Activated T-helper 9 cell treated with anti-CD3 and anti-CD28 coated beads, Interleukin-2, amount 50 U/mL, for 16 hours (primary cell): ENCODE measurements around the gene NSUN4.
"Not testable (repeated sequence)": the region's sequence is repeated elsewhere in the genome, so short reads cannot be mapped to it uniquely, and the experiment has no call there.

ENCODE experiments used
- DNase-seq: peaks from one replicate; pipeline ENCODE4 v3.0.0-alpha.2; 2020; ENCODE audit warnings: low read depth

The NSUN4 gene

DNA sequence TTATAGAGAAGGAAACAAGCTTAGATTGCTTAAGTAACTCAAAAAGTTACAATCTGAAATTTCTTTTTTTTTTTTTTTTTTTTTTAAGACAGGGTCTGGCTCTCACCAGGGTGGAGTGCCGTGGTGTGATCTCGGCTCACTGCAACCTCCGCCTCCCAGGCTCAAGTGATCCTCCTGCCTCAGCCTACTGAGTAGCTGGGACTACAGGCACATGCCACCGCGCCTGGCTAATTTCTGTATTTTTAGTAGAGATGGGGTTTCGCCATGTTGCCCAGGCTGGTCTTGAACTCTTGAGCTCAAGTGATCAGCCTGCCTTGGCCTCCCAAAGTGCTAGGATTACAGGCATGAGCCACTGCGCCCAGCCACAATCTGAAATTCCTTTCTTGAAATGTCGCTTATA is 27.1 kb downstream of the NSUN4 start:
- not testable (repeated sequence) for DNase-seq

GRCh38 chr1:46368791-46369190 is 28.2 kb downstream of the NSUN4 start:
- DNase-seq: no peak

GRCh38 chr1:46369542-46370213 is 29.1 kb downstream of the NSUN4 start:
- no peak for DNase-seq

GRCh38 chr1:46370214-46370633 is 29.6 kb downstream of the NSUN4 start:
- no peak for DNase-seq

- DNase-seq: no peak
Observed at GRCh38 chr1:46372431-46372830, 31.8 kb downstream of the NSUN4 start.

DNA sequence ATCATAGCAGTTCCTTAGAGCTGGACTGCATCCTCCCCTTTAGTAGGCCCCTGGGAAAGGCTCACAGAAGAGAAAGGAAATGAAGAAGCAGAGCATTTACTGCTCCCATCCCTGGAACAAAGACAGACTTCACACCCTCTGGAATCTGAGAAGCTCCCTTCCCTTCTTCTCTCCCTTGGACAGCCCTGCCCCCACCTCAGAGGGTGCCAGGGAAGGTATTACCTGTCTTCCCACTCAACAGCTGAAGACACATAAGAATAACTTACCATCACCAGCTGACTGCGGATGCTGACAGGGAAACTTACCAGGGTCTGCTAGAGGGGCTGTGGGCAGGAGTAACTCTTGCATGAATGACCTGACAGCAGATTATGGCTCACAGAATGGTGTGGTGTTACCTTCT is 39.4 kb downstream of the NSUN4 start:
- DNase-seq: no peak

GRCh38 chr1:46380508-46380907 is 39.9 kb downstream of the NSUN4 start:
- DNase-seq: no peak

DNA sequence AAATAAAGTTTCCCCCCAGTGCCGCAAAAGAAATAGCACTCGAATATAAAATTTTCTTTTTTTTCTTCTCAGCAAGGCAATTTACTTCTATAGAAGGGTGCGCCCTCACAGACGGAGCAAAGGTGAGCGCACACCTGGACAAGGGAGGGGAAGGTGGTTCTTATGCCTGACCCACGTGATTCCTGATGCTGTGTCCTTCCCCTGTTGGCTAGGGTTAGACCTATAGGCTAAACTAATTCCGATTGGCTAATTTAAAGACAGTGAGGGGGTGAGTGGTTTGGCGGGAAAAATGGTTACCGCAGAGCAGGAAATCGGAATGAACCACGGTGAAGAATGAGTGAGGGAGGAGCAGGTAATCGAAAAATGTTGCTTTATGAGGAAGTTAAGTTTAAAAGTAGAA is 52.9 kb downstream of the NSUN4 start:
- no peak for DNase-seq

- no peak for DNase-seq
Observed at GRCh38 chr1:46394108-46394871, 53.7 kb downstream of the NSUN4 start, which contains the start of gene FAAH. FAAH (plus strand) TSS chr1:46394317; CDS start chr1:46394349, 32 bp downstream.

DNA sequence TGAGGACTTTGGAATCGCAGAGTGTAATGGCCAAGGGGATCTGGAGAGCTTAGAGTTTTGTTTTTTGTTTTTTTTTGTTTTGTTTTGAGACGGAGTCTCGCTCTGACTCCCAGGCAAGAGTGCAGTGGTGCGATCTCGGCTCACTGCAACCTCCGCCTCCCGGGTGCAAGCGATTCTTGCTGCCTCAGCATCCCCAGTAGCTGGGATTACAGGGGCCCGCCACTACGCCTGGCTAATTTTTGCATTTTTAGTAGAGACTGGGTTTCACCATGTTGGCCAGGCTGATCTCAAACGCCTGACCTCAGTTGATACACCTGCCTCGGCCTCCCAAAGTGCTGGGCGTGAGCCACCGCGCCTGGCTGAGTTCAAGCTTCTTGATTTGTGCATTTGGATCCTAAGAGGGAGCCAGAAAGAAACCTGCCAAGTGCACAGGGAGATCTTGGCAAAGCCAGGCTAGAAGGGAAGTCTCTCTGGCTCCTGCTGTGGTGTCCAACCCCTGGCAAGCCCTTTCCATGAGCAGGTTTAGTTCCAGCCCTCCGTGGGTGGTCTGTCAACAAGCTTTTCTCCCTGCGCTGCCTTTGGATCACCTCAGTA is 54.4 kb downstream of the NSUN4 start:
- DNase-seq: no peak

DNA sequence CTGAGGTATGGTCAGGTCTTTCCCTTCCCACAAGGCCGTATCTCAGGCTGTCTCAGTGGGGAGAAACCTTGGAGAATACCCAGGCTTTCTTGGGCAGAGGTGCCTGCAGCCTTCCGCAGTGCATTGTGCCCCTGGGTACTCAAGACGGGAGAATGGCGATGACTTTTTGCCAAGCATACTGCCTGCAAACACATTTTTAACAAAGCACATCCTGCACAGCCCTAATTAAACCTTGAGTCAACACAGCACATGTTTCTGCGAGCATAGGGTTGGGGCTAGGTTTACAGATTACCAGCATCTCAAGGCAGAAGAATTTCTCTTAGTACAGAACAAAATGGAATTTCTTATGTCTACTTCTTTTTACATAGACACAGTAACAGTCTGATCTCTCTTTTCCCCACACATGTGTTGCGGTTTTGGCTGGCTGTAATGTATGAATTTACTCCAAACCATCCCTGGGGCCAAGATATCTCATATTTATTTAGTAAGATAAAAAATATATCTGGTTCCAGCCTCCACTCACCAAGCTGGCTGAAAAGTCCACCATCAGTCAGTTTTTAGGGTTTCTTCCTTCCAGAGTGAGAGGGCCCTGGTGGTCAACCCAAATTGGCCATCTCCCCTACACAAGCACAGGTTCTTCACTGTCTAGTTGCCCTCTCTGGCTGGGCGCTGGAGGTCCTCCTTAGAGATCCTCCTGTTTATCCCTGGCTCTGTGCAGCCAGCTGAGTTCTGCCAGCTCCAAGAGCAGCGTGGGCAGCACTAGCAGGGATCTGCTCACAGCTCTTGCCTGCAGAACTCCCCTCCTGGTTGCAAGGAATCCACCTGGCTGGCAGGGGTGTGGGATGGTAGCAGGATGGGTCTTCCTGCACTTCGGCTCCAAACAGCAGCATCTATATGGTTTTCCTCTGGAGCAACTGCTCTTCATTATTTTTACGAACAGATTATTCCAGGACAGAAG is 56.1 kb downstream of the NSUN4 start:
- DNase-seq: no peak

GRCh38 chr1:46399307-46399706 is 58.7 kb downstream of the NSUN4 start:
- no peak for DNase-seq

GRCh38 chr1:46400421-46400820 is 59.8 kb downstream of the NSUN4 start:
- DNase-seq: no peak

DNA sequence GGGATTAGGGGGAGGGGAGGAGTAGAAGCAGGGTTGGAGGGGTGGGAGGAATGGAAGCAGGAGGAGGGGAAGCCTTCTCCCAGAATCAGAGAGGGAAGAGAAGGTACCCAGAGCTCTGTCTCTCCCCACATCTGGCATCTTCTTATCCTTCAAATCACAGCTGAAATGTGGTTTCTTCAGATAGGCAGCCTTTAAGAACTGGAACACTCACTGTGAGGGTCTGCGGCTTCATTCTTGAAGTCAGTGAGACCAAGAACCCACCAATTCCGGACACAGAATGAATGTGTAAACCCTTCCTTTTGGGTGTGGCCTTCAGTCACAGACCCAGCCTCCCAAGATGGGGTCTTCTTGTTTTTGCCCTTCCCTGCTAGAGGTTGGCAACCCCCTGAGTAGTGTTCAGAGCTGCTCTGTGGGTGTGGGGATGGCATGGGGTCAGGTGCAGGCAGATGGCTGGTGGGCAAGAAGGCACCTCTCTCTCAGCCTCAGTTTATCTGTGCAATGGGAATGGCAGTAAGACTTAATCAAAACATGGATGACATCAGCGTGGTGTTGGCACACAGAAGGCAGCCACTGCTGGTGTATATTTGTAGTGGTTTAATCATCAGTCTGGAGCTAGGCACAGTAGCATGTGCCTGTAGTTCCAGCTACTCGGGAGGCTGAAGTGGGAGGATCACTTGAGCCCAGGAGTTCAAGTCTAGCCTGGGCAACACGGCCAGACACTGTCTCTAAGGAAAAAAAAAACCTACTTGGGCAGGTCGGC is 60.7 kb downstream of the NSUN4 start:
- DNase-seq: no peak

- no peak for DNase-seq
Observed at GRCh38 chr1:46401964-46402626, 61.5 kb downstream of the NSUN4 start.

DNA sequence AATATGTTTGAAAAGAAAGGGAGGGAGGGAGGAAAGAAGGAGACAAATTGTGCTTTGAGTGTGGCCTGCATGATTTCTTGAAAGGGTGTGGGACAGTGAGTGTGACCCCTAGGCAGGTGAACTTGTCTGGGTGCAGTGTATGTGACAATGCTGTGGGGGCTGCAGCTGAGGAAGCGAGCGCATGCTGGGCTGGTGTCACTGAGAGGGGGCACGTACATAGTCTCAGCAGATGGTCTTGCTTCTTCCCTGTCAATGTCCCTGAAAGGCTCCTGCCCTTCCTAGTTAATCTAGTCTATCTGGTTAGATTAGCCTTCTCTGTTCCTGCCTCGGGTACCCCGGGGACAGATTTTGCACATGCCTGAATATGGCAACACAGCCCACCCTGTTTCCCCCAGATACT is 63.3 kb downstream of the NSUN4 start:
- no peak for DNase-seq

- DNase-seq: no peak
Observed at GRCh38 chr1:46404482-46405196, 64.0 kb downstream of the NSUN4 start.

- DNase-seq: no peak
Observed at GRCh38 chr1:46405197-46405555, 64.6 kb downstream of the NSUN4 start.

GRCh38 chr1:46405724-46406123 is 65.1 kb downstream of the NSUN4 start:
- no peak for DNase-seq
